GM12864 (cell line): ENCODE measurements around the gene NIN.

Experiments
- DNase-seq: peaks from one replicate; pipeline ENCODE4 v3.0.0-alpha.2; 2011; ENCODE audit warnings: low read depth
- H3K4me3 ChIP-seq: 2 replicates; pipeline ENCODE4 v1.5.1; 2011; ENCODE audit warnings: mild to moderate bottlenecking, low read depth, low read length, control low read depth
- TF ChIP-seq, protein P1 (sequence below): IDR thresholded peaks from 2 replicates; pipeline ENCODE4 v1.5.1; 2011; ENCODE audit warnings: low read depth, mild to moderate bottlenecking, moderate library complexity, low read length, control low read depth, inconsistent platforms; ENCODE audit errors: missing control alignments

The NIN gene

DNA sequence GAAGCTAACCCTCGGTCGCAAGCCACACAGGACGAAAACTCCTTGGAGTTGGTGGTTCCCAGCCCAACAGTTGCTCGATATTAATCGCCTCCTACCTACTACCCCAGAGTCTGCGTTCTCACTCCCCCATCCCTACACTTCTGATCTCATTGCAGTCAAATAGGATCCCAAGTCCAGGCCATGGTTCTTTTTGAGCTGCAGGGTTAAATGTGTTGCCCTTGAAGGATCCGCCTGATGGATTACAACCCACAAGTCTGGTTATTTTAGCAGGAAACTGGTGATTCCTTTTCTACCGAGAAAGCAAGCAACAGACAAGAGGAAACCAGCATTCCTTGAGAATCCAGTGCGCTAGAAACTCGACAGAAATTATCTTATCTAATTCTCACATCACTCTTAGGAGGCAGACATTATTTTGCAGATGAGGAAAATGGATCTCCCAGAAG, 785 bp upstream of the NIN start:
- TF ChIP-seq, protein P1, sequence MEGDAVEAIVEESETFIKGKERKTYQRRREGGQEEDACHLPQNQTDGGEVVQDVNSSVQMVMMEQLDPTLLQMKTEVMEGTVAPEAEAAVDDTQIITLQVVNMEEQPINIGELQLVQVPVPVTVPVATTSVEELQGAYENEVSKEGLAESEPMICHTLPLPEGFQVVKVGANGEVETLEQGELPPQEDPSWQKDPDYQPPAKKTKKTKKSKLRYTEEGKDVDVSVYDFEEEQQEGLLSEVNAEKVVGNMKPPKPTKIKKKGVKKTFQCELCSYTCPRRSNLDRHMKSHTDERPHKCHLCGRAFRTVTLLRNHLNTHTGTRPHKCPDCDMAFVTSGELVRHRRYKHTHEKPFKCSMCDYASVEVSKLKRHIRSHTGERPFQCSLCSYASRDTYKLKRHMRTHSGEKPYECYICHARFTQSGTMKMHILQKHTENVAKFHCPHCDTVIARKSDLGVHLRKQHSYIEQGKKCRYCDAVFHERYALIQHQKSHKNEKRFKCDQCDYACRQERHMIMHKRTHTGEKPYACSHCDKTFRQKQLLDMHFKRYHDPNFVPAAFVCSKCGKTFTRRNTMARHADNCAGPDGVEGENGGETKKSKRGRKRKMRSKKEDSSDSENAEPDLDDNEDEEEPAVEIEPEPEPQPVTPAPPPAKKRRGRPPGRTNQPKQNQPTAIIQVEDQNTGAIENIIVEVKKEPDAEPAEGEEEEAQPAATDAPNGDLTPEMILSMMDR: no peak
- H3K4me3 ChIP-seq: peak overlapping the region; percentile 66
- no peak for DNase-seq

GRCh38 chr14:50830044-50830931, 674 bp downstream of the NIN start:
- TF ChIP-seq, protein P1: no peak
- no peak for DNase-seq
- peak overlapping the region; percentile 66 for H3K4me3 ChIP-seq

- TF ChIP-seq, protein P1: no peak
- DNase-seq: no peak
- H3K4me3 ChIP-seq: peak overlapping the region; percentile 66
Observed at GRCh38 chr14:50829489-50830043, 1.4 kb downstream of the NIN start.

GRCh38 chr14:50828721-50829488, 2.1 kb downstream of the NIN start:
- TF ChIP-seq, protein P1: no peak
- peak overlapping the region; percentile 66 for H3K4me3 ChIP-seq
- no peak for DNase-seq

DNA sequence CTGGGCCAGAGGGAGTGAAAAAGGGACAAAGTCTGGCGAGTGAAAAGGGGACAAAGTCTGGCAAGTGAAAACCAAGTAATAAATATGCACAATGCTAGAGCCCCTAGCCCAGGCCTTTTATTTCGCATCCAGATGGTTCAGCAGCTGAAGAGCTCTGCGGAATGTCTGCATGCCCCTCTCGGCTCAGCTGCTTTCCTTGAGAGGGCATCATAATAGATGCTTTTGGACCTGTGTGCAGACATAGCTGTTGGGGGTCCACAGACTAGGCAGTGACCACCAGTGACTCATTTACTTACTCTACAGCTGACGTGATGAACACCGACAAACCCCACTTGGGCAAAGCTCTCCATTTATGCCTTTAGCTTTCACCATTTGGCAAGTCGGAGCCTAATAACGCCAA, 4.3 kb downstream of the NIN start:
- peak overlapping the region; percentile 0; the same call in 1 of the 2 replicates for H3K4me3 ChIP-seq
- no peak for DNase-seq
- TF ChIP-seq, protein P1: no peak

DNA sequence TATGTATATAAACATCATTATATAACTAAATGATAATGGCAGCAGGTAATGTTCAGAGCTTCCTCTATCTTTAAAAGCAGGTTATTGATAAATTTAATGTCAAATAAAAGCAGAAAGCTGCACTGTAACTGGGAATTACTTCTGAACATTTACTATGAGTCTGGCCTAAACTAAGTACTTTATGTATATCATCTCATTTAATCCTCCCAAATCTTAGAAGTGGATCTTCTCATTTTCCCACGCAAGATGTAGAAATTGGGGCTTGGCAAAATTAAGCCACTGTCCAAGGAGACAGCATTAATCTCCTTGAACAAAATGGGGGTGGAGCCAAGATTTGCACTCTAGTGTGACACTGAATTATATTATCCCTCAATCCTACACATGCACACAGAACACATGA, 5.7 kb downstream of the NIN start:
- TF ChIP-seq, protein P1: no peak
- DNase-seq: no peak
- H3K4me3 ChIP-seq: no peak overlapping the region; the same call in 1 of the 2 replicates
